Central memory CD8-positive, alpha-beta T cell (primary cell): ENCODE data around the gene OAT.
"Not testable (repeated sequence)": the region's sequence is repeated elsewhere in the genome, so short reads cannot be mapped to it uniquely, and the experiment has no call there.

Experiments used
- ATAC-seq: fragments of 150-1000 bp; cut with Tn5 transposase; replicated peaks from 2 replicates; pipeline ENCODE4 v1.10.0; 2022; ENCODE audit warnings: mild to moderate bottlenecking, moderate FRiP score, moderate number of reproducible peaks; ENCODE audit not compliant: poor library complexity, severe bottlenecking; ENCODE audit errors: extremely low read depth
- DNase-seq, 2 donors: peaks; one replicate each; pipeline ENCODE4 v3.0.0; 2021; ENCODE audit warnings: low spot score in 2 of 2
- H3K27ac Mint-ChIP-seq: one replicate; pipeline ENCODE4 v1.8.0; 2022; ENCODE audit warnings: low read depth, mild to moderate bottlenecking, moderate library complexity, mixed read lengths
- H3K27me3 Mint-ChIP-seq: one replicate; pipeline ENCODE4 v1.8.0; 2022; ENCODE audit warnings: mixed read lengths
- H3K36me3 Mint-ChIP-seq: one replicate; pipeline ENCODE4 v1.8.0; 2022; ENCODE audit warnings: mild to moderate bottlenecking, moderate library complexity, mixed read lengths; ENCODE audit not compliant: insufficient read depth
- H3K4me1 Mint-ChIP-seq: one replicate; pipeline ENCODE4 v1.8.0; 2022; ENCODE audit warnings: mixed read lengths
- H3K4me3 Mint-ChIP-seq: one replicate; pipeline ENCODE4 v1.8.0; 2022; ENCODE audit warnings: mild to moderate bottlenecking, moderate library complexity, mixed read lengths
- H3K9me3 Mint-ChIP-seq: one replicate; pipeline ENCODE4 v1.8.0; 2022; ENCODE audit warnings: mixed read lengths

Gene OAT

GRCh38 chr10:124435683-124436082 is 17.0 kb upstream of the OAT start:
- H3K27ac Mint-ChIP-seq, H3K9me3 Mint-ChIP-seq, H3K27me3 Mint-ChIP-seq, H3K4me1 Mint-ChIP-seq, H3K36me3 Mint-ChIP-seq, ATAC-seq, DNase-seq, H3K4me3 Mint-ChIP-seq: not testable (repeated sequence)

- Mint-ChIP-seq H3K4me3 (no peak overlapping the region), H3K27ac (no peak overlapping the region), H3K36me3 (no peaks in the 10 kb centered on the region), H3K4me1 (no peaks in the 10 kb centered on the region), H3K9me3 (no peaks in the 10 kb centered on the region), H3K27me3 (peaks cover 18% of the 10 kb centered on the region)
- DNase-seq (no peak), ATAC-seq (no peak)
Measured at GRCh38 chr10:124433461-124433860, 14.7 kb upstream of the OAT start.

- Mint-ChIP-seq H3K27me3 (peaks cover 30% of the 10 kb centered on the region), H3K9me3 (no peaks in the 10 kb centered on the region), H3K4me1 (no peaks in the 10 kb centered on the region), H3K27ac (no peak overlapping the region), H3K4me3 (no peak overlapping the region), H3K36me3 (no peaks in the 10 kb centered on the region)
- DNase-seq (no peak), ATAC-seq (no peak)
Measured at GRCh38 chr10:124430077-124430476, 11.4 kb upstream of the OAT start.

GRCh38 chr10:124429576-124429975 is 10.9 kb upstream of the OAT start:
- Mint-ChIP-seq H3K4me3 (no peak overlapping the region), H3K27me3 (peaks cover 32% of the 10 kb centered on the region), H3K9me3 (no peaks in the 10 kb centered on the region), H3K36me3 (no peaks in the 10 kb centered on the region), H3K4me1 (no peaks in the 10 kb centered on the region), H3K27ac (no peak overlapping the region)
- DNase-seq (no peak), ATAC-seq (no peak)

GRCh38 chr10:124428207-124428777 is 9.6 kb upstream of the OAT start:
- DNase-seq (no peak), ATAC-seq (no peak)
- Mint-ChIP-seq H3K4me1 (no peaks in the 10 kb centered on the region), H3K27ac (no peak overlapping the region), H3K4me3 (no peak overlapping the region), H3K27me3 (peaks cover 40% of the 10 kb centered on the region), H3K9me3 (no peaks in the 10 kb centered on the region), H3K36me3 (peaks cover 1% of the 10 kb centered on the region)

- H3K27ac Mint-ChIP-seq = no peak overlapping the region
Measured at GRCh38 chr10:124425227-124425962, 6.7 kb upstream of the OAT start.

GRCh38 chr10:124423813-124424212 is 5.1 kb upstream of the OAT start:
- peaks cover 6% of the 10 kb centered on the region for H3K36me3 Mint-ChIP-seq
- ATAC-seq (no peak), DNase-seq (no peak)
- H3K4me3 Mint-ChIP-seq = no peak overlapping the region
- no peaks in the 10 kb centered on the region for H3K9me3 Mint-ChIP-seq
- no peak overlapping the region for H3K27ac Mint-ChIP-seq
- peaks cover 5% of the 10 kb centered on the region for H3K4me1 Mint-ChIP-seq
- peaks cover 39% of the 10 kb centered on the region for H3K27me3 Mint-ChIP-seq

More at GRCh38 chr10:124425227-124425962, 6.7 kb upstream of the OAT start:
- ATAC-seq (no peak), DNase-seq (no peak)
- Mint-ChIP-seq H3K4me1 (no peaks in the 10 kb centered on the region), H3K9me3 (no peaks in the 10 kb centered on the region), H3K4me3 (no peak overlapping the region), H3K27me3 (peaks cover 50% of the 10 kb centered on the region), H3K36me3 (peaks cover 1% of the 10 kb centered on the region)

GRCh38 chr10:124422742-124423141 is 4.0 kb upstream of the OAT start:
- ATAC-seq (no peak), DNase-seq (no peak)
- Mint-ChIP-seq H3K36me3 (peaks cover 8% of the 10 kb centered on the region), H3K27me3 (peaks cover 37% of the 10 kb centered on the region), H3K9me3 (no peaks in the 10 kb centered on the region), H3K4me1 (peaks cover 5% of the 10 kb centered on the region), H3K4me3 (no peak overlapping the region), H3K27ac (no peak overlapping the region)

- Mint-ChIP-seq H3K4me3 (peak overlapping the region; percentile 80), H3K27me3 (peaks cover 20% of the 10 kb centered on the region), H3K4me1 (peaks cover 5% of the 10 kb centered on the region), H3K27ac (no peak overlapping the region), H3K9me3 (no peaks in the 10 kb centered on the region), H3K36me3 (peaks cover 12% of the 10 kb centered on the region)
- no peak for ATAC-seq
- DNase-seq = no peak
Measured at GRCh38 chr10:124420254-124420653, 1.5 kb upstream of the OAT start.

- H3K27ac Mint-ChIP-seq = no peak overlapping the region
- DNase-seq (no peak), ATAC-seq (no peak)
- H3K36me3 Mint-ChIP-seq = peaks cover 12% of the 10 kb centered on the region
- H3K4me3 Mint-ChIP-seq = peak overlapping the region; percentile 80
- no peaks in the 10 kb centered on the region for H3K9me3 Mint-ChIP-seq
- peaks cover 19% of the 10 kb centered on the region for H3K27me3 Mint-ChIP-seq
- peaks cover 5% of the 10 kb centered on the region for H3K4me1 Mint-ChIP-seq
Measured at GRCh38 chr10:124419635-124420034, 912 bp upstream of the OAT start.

- DNase-seq (peak; percentile 16 to 18), ATAC-seq (peak; percentile 38)
- H3K4me3 Mint-ChIP-seq = peak overlapping the region; percentile 80
- H3K4me1 Mint-ChIP-seq = peaks cover 5% of the 10 kb centered on the region
- no peaks in the 10 kb centered on the region for H3K9me3 Mint-ChIP-seq
- H3K27ac Mint-ChIP-seq = peak overlapping the region; percentile 57
- peaks cover 13% of the 10 kb centered on the region for H3K36me3 Mint-ChIP-seq
- peaks cover 10% of the 10 kb centered on the region for H3K27me3 Mint-ChIP-seq
Measured at GRCh38 chr10:124417895-124418725, 613 bp downstream of the OAT start.

- Mint-ChIP-seq H3K9me3 (no peaks in the 10 kb centered on the region), H3K4me1 (peaks cover 5% of the 10 kb centered on the region), H3K4me3 (peak overlapping the region; percentile 80), H3K27ac (no peak overlapping the region), H3K27me3 (no peaks in the 10 kb centered on the region), H3K36me3 (peaks cover 13% of the 10 kb centered on the region)
- ATAC-seq (no peak), DNase-seq (no peak)
Measured at GRCh38 chr10:124416733-124417132, 2.0 kb downstream of the OAT start.
